OCI-LY3 (cell line): ENCODE results near the gene CEP112.

Experiments
- EZH2phosphoT487 ChIP-seq: fragments of 200-600 bp; shearing (Covaris generic); IDR thresholded peaks from 2 replicates; pipeline ENCODE4 v1.6.1; 2018; ENCODE audit warnings: antibody characterized with exemption, mixed run types, low read depth
- TF ChIP-seq, protein P1 (sequence below): fragments of 200-600, 300-600 bp; sonication (generic); IDR thresholded peaks from 2 replicates; pipeline ENCODE4 v1.5.1; 2014; ENCODE audit warnings: antibody characterized with exemption, low read length, low read depth

DNA sequence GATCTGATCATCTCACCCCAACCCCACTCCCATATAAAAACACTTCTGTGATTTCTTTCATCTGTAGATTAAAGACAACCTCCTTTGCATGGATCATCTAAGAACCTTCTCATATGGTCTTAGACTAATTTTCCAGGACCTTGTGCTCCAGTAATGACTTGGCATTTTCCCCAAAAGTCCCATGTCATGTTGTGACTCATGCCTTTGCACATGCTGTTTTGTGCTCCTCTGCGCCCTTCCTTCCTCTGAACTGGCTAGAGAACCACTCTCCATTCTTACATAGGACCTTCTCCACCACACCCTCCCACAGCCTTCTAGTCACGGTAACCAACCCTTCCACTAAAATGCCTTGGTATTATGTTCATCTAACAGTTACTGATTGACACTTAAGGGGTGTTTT, 531.0 kb downstream of the CEP112 start:
- TF ChIP-seq, protein P1, sequence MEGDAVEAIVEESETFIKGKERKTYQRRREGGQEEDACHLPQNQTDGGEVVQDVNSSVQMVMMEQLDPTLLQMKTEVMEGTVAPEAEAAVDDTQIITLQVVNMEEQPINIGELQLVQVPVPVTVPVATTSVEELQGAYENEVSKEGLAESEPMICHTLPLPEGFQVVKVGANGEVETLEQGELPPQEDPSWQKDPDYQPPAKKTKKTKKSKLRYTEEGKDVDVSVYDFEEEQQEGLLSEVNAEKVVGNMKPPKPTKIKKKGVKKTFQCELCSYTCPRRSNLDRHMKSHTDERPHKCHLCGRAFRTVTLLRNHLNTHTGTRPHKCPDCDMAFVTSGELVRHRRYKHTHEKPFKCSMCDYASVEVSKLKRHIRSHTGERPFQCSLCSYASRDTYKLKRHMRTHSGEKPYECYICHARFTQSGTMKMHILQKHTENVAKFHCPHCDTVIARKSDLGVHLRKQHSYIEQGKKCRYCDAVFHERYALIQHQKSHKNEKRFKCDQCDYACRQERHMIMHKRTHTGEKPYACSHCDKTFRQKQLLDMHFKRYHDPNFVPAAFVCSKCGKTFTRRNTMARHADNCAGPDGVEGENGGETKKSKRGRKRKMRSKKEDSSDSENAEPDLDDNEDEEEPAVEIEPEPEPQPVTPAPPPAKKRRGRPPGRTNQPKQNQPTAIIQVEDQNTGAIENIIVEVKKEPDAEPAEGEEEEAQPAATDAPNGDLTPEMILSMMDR = no peak
- TF ChIP-seq EZH2phosphoT487 = no peak
